C1 segment of cervical spinal cord (tissue), 14 donors: Measurements from ENCODE around the gene PRDM15.

Experiments
- DNase-seq, 14 donors: peaks; one replicate each; lab custom pipeline; 2025; lab: John Stamatoyannopoulos, UW

The PRDM15 gene

DNA sequence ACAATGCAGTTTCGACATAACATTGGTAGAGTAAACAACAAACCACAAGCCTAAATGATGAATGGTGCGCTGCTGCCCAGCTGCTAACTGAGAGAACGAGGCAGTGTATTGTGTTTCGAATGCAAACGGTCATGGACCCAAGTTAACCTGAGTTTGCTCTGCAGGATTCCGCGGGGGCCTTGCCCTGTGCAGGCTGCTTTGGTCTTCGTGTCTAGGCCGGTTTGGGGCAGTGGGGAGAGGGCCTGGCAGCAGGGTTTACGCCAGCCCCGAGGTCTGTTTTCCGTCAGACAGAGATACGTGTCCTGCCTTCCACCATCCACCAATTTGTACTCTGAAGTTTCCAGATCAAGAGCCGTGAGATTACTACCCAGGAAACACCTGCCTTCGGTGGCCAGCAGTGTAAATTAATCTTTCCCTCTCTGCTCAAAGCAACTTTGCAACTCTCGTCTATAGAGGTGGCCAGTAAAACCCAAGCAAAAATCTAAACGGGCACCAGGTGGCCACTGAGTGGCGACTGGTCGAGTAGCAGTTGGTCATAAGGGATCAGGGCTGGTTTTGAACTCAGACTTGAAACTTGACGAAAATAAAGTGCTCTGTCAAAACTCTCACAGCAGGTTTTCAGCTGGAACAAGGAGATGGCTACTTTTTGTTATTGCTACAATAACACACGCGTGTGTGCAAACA lies 6.3 kb upstream of the PRDM15 start:
- no peak for DNase-seq

- no peak for DNase-seq
Observed at GRCh38 chr21:41884501-41885030, 5.4 kb upstream of the PRDM15 start.

- no peak for DNase-seq
Observed at GRCh38 chr21:41883582-41883981, 4.4 kb upstream of the PRDM15 start.

GRCh38 chr21:41881051-41881450 lies 1.9 kb upstream of the PRDM15 start:
- no peak for DNase-seq

- no peak for DNase-seq
Observed at GRCh38 chr21:41880153-41880552, 1.0 kb upstream of the PRDM15 start.

GRCh38 chr21:41878831-41879189 lies 334 bp downstream of the PRDM15 start:
- peak in 11 of 14 donors; percentile 46 to 86 (median 74) for DNase-seq

GRCh38 chr21:41877901-41878830 lies 978 bp downstream of the PRDM15 start:
- DNase-seq: peak in 3 of 14 donors; percentile 17 to 59 (median 19)

- no peak for DNase-seq
Observed at GRCh38 chr21:41876928-41877652, 2.1 kb downstream of the PRDM15 start.

DNA sequence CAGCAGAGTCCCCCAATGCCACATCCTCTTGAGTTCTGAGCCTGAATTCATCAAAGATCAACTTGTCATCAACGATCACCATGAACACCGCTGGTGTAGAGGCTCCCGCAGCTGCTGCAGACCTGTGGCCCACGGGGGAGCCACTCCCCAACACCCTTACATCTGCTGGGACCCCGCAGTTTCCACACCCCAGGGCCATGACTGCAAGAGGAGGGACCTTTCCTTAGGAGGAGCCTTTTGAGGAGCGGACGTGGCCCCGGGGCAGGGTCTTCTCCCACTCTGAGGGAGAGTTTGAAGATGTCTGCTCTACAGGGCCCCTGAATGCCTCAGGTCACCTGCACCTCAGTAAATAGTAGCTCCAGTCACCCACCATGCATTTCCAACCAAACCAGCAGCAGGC lies 2.7 kb downstream of the PRDM15 start:
- no peak for DNase-seq

GRCh38 chr21:41875086-41875485 lies 4.1 kb downstream of the PRDM15 start:
- DNase-seq: peak in 1 of 14 donors; percentile 8

DNA sequence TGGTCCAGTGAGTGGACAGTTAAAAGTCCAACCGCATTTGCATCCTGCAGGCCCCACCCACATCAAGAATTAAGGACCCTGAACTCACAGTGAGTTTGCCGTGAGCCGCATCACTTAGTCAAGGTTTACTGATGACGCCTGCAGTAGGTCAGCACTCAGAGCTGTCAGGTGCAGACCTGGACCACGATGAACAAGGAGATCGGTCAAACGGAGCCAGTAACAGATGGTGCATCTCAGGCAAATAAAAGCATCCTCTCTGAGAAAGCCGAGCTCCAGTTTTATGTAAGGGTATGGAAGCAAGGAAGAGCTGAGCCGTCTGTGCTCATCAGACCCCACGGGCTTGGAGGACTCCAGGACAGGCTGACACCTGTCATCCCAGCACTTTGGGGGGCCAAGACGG lies 4.5 kb downstream of the PRDM15 start:
- DNase-seq: peak in 1 of 14 donors; percentile 19

DNA sequence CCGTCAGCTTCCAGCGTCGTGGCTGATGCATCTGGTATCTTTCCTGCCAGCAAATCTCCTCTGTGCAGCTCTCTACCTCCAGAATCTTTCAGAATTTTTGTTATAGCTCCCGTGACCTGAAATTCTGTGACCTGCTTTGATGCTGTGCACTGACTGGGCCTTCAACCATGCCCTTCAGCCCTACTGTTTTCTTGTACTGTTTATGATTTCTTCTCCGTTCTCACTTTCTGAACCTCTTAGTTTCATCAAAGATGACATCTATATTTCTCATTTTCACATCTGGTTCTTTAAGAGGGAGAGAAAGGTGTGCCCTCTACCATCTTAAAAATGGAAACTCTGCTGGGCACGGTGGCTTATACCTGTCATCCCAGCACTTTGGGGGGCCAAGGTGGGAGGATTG lies 5.7 kb downstream of the PRDM15 start:
- DNase-seq: no peak

DNA sequence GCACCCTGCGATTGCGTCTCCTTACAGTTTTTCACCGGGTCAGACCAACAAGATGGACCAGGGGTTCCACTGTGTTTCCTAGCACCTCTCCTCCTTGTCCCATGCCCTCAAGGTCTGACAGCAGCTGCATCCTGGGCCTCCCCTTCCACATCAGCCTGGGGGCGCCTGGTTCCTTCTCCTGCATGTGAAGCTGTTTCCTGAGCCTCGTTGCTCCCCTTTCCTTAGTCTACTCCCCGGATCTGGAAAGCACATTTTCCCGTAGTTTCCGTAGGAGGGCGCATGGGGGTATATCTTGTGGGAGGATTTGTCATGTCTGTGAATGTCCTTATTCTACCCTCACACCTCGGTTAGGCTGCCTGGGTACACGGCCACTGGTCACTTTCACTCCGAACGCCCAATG lies 6.1 kb downstream of the PRDM15 start:
- DNase-seq: no peak

- DNase-seq: no peak
Observed at GRCh38 chr21:41871293-41872030, 7.7 kb downstream of the PRDM15 start.

DNA sequence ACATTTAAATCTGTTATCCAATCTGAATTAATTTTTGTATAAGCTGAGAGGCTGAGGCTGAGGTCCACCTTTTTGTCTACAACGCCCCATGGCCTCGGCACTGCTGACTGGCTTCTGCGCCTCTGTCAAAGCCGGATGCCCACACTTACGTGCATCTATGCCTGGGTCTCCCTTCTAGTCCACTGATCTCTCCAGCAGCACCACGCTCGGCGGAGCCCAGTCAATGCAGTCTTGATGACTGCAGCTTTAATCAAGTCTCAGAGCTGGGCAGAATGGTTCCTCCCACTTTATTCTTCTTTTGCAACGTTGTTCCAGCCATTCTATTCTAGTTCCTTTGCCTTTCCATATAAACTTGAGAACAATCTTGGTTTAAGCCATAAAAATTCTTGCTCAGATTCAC lies 9.4 kb downstream of the PRDM15 start:
- DNase-seq: no peak

GRCh38 chr21:41868062-41868710 lies 11.0 kb downstream of the PRDM15 start:
- no peak for DNase-seq

- DNase-seq: no peak
Observed at GRCh38 chr21:41867313-41867712, 11.8 kb downstream of the PRDM15 start.

GRCh38 chr21:41866274-41866809 lies 12.8 kb downstream of the PRDM15 start:
- DNase-seq: no peak

- no peak for DNase-seq
Observed at GRCh38 chr21:41865002-41865777, 14.0 kb downstream of the PRDM15 start.
